ENCODE data around the gene KLHL5. TPM values are rescaled to one million over a fixed set of nuclear protein-coding genes. Genes with fewer than 3 reads are reported as not detected.

KLHL5 gene
- polyA plus RNA-seq, 3 donors: 16.7 to 32.2 (median 23.3) TPM

GRCh38 chr4:39056023-39056422 lies 6.0 kb upstream of the KLHL5 start:
- Mint-ChIP-seq H3K36me3 (peaks cover 3 to 5% of the 10 kb centered on the region in 2 donors), H3K4me3 (no peak overlapping the region), H3K27ac (peak overlapping the region in 1 of 7 donors; percentile 60), H3K27me3 (ENCODE audit: low read depth in 3 of 3) (no peaks in the 10 kb centered on the region), H3K9me3 (peaks cover 0 to 3% (median 0%) of the 10 kb centered on the region in 7 donors), H3K4me1 (peaks cover 9% of the 10 kb centered on the region)
- H3K27me3 ChIP-seq (ENCODE audit: control insufficient read depth in 2 of 2, insufficient read depth in 2 of 2, low read length in 2 of 2): no peaks in the 10 kb centered on the region
- WGBS (ENCODE audit: insufficient coverage): 100% methylated on average over 3 of the region's 5 CpGs
- no peak overlapping the region for H3K27ac ChIP-seq (ENCODE audit: low read depth in 1 of 2, low read length in 2 of 2)
- intact Hi-C loops (cut with micrococcal nuclease): loop anchor here in 1 of 2 donors (5.0 to 10.0 kb wide), 2 partner anchors 36 to 181 kb away; no protein-coding TSS in a partner anchor
- H3K9ac ChIP-seq (ENCODE audit: insufficient read depth, low read length, poor library complexity, severe bottlenecking): no peak overlapping the region
- H2AFZ ChIP-seq (ENCODE audit: insufficient read depth, low read depth, low read length, poor library complexity, severe bottlenecking): no peak overlapping the region
- H3K79me2 ChIP-seq (ENCODE audit: insufficient read depth, low read length): peaks cover 17% of the 10 kb centered on the region
- no peaks in the 10 kb centered on the region for H3K4me1 ChIP-seq (ENCODE audit: control insufficient read depth in 1 of 2, insufficient read depth in 2 of 2, low read length in 2 of 2)
- no peak for DNase-seq
- no peak overlapping the region for H3K4me2 ChIP-seq (replicated peaks; ENCODE audit: extremely low read depth, low read length, poor library complexity, severe bottlenecking)
- no peaks in the 10 kb centered on the region for H3K9me3 ChIP-seq (replicated peaks in 1 of 2; ENCODE audit: control insufficient read depth in 1 of 2, insufficient read depth in 1 of 2, low read length in 2 of 2)
- no peak for TF ChIP-seq CTCF (IDR thresholded peaks at IDR 0.05)
- no peak overlapping the region for H3K4me3 ChIP-seq (replicated peaks in 1 of 3; ENCODE audit: low read depth in 2 of 3, low read length in 3 of 3)
- H3K36me3 ChIP-seq (replicated peaks in 1 of 2; ENCODE audit: control insufficient read depth in 1 of 2, insufficient read depth in 2 of 2, low read length in 2 of 2): no peaks in the 10 kb centered on the region
- peaks cover 91% of the 10 kb centered on the region for H4K20me1 ChIP-seq (ENCODE audit: insufficient read depth, low read length)

GRCh38 chr4:39061457-39061856 lies 575 bp upstream of the KLHL5 start:
- H3K27me3 ChIP-seq (ENCODE audit: control insufficient read depth in 2 of 2, insufficient read depth in 2 of 2, low read length in 2 of 2): no peaks in the 10 kb centered on the region
- H3K9me3 Mint-ChIP-seq: no peaks in the 10 kb centered on the region
- H3K27ac ChIP-seq (ENCODE audit: low read depth in 1 of 2, low read length in 2 of 2): no peak overlapping the region
- H3K36me3 Mint-ChIP-seq: peaks cover 0 to 4% of the 10 kb centered on the region in 2 donors
- no peak overlapping the region for H3K4me3 ChIP-seq (replicated peaks in 1 of 3; ENCODE audit: low read depth in 2 of 3, low read length in 3 of 3)
- H4K20me1 ChIP-seq (ENCODE audit: insufficient read depth, low read length): peaks cover 70% of the 10 kb centered on the region
- no peaks in the 10 kb centered on the region for H3K27me3 Mint-ChIP-seq (ENCODE audit: low read depth in 3 of 3)
- H3K9me3 ChIP-seq (replicated peaks in 1 of 2; ENCODE audit: control insufficient read depth in 1 of 2, insufficient read depth in 1 of 2, low read length in 2 of 2): no peaks in the 10 kb centered on the region
- peaks cover 2% of the 10 kb centered on the region for H3K79me2 ChIP-seq (ENCODE audit: insufficient read depth, low read length)
- H3K36me3 ChIP-seq (replicated peaks in 1 of 2; ENCODE audit: control insufficient read depth in 1 of 2, insufficient read depth in 2 of 2, low read length in 2 of 2): no peaks in the 10 kb centered on the region
- no peak overlapping the region for H3K27ac Mint-ChIP-seq
- no peak overlapping the region for H3K9ac ChIP-seq (ENCODE audit: insufficient read depth, low read length, poor library complexity, severe bottlenecking)
- intact Hi-C loops (cut with micrococcal nuclease): no loop called here
- H2AFZ ChIP-seq (ENCODE audit: insufficient read depth, low read depth, low read length, poor library complexity, severe bottlenecking): no peak overlapping the region
- H3K4me1 ChIP-seq (ENCODE audit: control insufficient read depth in 1 of 2, insufficient read depth in 2 of 2, low read length in 2 of 2): no peaks in the 10 kb centered on the region
- DNase-seq: no peak
- no CpG with 5 or more reads among the region's 1 CpG for WGBS (ENCODE audit: insufficient coverage)
- H3K4me3 Mint-ChIP-seq: no peak overlapping the region
- no peak for TF ChIP-seq CTCF (IDR thresholded peaks at IDR 0.05)
- peaks cover 2% of the 10 kb centered on the region for H3K4me1 Mint-ChIP-seq
- no peak overlapping the region for H3K4me2 ChIP-seq (replicated peaks; ENCODE audit: extremely low read depth, low read length, poor library complexity, severe bottlenecking)

Data from CD14-positive monocyte (primary cell).